Stimulated activated CD8-positive, alpha-beta memory T cell treated with anti-CD3 and anti-CD28 coated beads, Interleukin-2, amount 100 ng/mL, for 48 hours (primary cell): ENCODE results near the gene ELK4.

ENCODE experiments used
- DNase-seq, 2 donors: peaks; one replicate each; pipeline ENCODE4 v3.0.0-alpha.2; 2020; ENCODE audit warnings: low read depth in 2 of 2

Gene ELK4

DNA sequence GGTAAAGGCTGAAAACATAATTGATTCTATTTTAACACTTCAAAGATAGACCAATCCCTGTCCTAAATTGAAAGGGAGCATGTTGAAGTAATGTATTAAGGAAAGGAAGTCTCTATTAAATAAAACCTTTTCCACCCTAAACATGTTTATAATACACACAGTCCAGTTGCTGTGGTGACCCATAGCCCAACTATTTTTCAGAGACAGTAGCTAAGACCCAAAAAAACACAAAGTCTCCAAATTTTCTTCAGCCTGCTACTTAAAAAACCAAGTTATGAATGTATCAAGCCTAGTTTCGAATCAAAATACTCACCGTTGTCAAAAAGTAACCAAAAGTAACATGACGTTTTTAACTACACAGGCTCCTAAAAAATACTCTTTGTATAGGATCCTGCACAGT is 1.6 kb downstream of the ELK4 start:
- no peak for DNase-seq

GRCh38 chr1:205629751-205630150 is 2.1 kb downstream of the ELK4 start:
- DNase-seq: no peak

- DNase-seq: no peak
These were observed 3.9 kb downstream of the ELK4 start for GRCh38 chr1:205627956-205628355.

GRCh38 chr1:205626216-205626615 is 5.6 kb downstream of the ELK4 start:
- no peak for DNase-seq

- no peak for DNase-seq
These were observed 8.2 kb downstream of the ELK4 start for GRCh38 chr1:205623646-205624045.

- DNase-seq: no peak
These were observed 11.5 kb downstream of the ELK4 start for GRCh38 chr1:205620269-205620668.

GRCh38 chr1:205619376-205619775 is 12.4 kb downstream of the ELK4 start:
- no peak for DNase-seq

DNA sequence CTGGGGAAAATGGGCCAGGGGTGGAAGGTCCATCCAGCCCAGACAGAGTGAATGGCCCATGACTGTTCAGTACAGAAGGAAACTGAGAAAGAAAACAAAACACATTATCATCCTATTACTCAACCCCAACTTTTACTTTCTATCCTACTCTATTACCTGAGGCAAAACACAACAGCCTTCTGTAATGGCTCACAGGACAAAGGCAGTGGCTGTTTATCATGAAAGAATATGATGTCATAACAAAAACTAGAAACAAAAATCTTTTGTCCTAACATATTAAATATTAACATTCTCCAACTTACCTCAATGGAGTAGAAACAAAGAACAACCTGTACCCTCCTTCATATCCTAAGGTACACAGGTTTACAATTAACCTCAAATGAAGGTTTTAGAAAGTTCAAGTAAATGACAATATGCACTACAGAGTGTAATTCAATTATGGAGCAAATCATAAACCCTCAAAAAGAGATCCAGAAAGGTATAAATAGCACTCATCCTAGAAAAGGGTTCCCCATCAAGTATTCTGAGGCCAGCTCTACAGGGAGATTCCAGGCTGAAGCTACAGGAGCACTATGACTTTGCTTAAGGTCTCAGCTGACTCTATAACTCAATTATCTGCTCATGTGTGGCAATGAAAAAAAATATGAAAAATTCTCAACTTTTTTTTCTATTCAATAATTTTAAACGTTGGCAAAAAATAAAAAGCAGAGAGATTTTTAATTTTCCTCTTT is 15.1 kb downstream of the ELK4 start:
- no peak for DNase-seq

DNA sequence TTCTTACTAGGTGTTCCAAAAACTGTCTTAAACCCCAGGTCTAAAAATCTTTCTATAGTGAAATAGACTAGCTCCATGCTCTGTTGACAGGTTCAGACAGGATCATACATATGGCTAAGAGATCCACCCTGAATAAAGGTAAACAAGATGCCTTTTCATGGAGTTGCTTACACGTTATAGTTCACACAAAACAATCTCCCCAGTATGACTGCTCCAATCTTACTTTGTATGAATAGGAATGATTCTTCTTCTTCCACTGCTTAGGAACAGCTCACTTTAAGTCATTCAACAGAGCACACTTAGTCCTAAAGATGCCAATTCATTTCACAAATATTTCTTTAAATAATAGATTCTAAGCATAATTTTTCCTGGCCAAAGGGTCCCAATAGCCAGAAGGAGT is 16.0 kb downstream of the ELK4 start:
- DNase-seq: no peak

DNA sequence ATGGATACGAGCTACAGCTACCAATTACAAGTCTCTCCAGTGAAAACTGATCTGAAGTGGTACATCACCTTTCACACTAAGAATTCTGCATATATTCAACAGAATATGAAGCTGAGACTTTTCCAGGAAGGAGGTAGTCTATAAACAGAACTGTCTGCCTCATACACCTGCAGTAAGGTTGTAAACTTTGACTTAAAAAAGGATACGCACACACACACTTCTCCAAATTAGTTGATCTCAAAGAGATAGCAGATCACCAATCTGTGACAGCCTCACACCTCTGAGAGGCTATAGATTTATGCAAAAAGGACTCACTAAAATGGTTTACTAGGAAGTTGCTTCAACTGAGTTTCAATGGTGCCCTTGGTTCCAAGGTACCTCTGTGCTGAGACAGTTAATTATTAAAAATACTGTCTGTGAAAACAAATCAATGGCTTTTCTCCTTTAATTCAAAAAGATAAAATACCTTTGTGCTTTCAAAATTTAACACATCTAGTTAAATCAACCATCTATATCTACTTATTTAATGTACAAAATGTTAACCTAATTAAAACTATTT is 17.9 kb downstream of the ELK4 start:
- no peak for DNase-seq

DNA sequence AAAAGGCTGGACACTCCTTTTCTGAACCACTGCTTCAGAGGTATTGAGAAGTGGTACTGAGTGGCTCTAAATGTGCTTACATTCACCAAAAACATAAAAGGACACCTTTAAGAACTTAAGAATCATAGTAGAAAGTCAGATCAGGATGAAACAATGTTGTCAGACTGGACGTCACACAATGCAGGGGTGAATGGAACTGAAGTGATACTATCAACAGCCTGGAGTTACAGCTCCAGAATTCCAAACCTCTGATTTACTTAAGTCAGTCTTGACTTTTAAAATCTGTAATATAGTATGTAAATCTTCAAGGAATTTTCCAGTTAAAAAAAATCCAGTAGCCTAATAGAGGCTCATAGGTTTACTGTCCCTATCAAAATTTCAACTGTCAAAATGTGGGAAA is 19.3 kb downstream of the ELK4 start:
- no peak for DNase-seq

DNA sequence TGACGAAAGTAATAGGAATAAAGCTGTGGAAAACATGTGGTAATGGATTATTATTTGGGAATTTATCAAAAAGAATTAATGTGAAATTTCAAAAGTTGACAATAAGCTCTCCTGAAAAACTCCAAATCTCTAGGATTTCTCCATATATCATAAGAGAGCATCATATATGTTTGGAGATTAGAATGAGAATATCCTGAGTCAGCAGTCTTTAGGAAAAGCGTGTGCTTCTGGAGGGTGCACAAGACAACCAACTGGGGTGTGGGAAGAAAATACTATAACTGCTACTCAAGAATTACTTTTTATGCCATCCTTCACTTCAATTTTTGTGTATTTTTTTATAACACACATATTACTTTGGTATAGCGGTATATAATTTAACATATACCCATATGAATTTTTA is 19.7 kb downstream of the ELK4 start:
- no peak for DNase-seq

DNA sequence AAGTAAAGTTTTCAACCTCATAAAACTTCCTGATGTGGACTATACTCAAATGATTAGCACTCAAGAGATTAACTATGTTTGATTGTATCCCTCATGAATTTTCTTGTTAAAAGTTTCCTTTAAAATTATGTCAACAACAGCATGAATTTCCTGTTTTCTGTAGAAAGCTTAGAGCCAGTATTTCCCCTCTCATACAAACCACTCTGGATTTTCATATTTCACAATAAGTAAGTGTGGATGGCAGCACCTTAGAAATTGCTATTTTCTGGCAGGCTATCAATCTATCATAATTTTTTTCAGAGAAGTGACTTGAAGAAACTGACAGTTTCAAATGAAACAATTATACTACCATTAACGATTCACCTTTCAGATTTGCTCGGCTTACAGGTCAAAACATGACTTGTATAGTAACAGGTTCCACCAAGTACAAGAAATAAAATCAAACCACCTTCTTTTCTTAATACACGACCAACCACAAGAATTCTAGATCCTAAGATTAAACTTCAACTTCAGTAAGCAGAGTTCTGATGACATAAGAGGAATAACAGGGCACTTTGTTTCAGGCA is 20.8 kb downstream of the ELK4 start:
- DNase-seq: no peak

DNA sequence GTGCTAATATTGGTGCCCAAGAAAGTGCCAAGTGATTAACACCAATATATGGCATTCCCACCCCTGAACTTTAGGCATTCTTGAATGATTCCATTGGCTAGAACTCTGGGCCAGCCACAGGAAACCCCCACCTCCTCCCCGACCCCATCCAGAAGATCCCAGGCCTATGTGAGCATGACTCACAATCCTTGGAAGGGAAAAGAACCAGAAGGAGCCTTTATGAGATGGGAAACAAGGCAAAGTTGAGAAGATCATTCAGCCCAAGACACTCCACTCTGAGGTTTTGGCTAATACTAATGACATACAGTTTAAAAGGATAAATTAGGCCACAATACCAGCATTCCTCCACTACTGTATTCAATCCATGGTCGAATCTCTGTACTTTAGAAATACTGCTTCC is 21.8 kb downstream of the ELK4 start:
- DNase-seq: no peak

GRCh38 chr1:205604825-205605505 is 26.8 kb downstream of the ELK4 start:
- no peak for DNase-seq

- DNase-seq: no peak
These were observed 27.8 kb downstream of the ELK4 start for GRCh38 chr1:205604059-205604458.

DNA sequence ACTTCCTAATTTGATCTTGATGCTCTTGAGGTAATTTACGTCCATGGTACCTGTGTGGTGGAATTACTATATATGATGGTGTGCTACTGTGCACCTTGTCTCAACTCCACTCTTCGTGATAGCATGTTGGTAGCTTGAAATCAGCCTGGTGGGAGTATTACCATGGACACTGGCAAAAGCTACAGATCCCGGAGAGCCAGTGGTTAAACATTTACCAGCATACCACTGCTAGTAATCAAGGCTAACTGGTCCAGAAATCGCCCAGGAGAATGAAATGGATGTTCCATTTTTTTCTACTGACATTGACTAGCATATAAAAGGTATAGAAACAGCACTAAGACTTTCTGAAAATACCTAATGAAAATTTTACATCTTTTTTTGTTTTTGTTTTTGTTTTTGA is 30.6 kb downstream of the ELK4 start:
- DNase-seq: no peak

DNA sequence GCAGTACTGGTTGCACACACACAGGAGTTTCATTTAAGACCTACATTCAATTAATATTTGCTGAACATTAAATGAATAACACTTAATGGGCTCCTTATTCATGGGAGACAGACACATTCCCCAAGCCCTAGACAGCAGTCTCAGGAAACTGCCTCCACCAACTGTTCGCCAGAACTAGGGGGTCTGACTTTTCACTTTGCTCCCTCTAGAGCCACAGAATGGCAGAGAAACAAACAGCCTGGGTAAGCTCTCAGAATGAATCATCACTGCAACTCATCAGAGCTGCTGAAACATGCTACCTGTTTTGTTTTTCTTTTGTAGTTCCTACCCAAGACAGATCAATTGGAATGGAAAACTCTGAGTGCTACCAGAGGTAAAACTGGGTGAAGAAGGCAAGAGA is 31.7 kb downstream of the ELK4 start:
- no peak for DNase-seq

DNA sequence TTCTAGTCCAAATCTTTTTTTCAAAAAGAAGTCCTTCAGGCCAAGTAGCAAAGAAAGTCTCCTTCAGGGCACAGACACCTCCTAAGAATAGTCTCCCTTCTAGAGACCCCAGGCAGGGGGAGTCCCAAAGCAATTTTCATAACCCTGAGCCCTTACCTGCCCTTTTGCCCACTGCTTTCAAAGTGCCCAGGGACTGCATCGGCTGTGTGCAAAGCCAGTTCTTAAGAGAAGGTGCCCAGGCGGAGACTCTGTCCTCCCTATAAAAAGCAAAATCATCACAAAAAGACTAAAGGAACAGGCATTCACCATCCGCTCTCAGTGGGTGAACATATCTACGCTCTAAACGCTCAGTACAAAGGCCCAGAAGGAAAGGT is 32.2 kb downstream of the ELK4 start:
- no peak for DNase-seq

- no peak for DNase-seq
These were observed 32.8 kb downstream of the ELK4 start for GRCh38 chr1:205598841-205599668.

DNA sequence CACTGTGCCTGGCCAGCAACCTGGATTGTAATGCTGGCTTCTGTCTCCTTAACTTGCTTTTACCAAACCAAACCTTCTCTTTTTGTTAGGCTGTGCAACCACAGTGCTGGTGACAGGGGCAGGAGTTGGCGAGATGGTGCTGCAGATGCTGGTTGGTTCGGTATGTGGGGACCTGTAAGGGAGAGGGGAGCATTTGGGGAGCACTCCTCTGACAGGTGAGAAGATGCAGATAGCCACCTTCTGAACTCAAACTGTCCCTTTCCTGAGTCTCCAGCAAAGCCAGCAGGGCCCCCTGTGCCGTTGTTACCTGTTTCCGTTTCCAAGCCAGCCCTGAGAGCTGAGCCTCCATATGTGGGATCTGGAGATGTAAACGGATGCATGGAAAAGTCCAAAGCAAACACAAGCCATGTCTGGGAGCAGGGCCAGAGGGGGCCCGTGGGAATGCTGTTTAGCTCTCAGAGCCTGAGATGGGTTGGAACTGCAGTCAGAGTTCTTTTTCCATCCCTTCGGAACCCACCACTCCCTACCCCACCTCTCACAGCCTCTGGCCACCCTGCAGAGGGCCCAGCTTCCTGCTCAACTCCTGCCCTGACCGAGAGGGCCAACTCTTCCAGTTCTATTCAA is 34.0 kb downstream of the ELK4 start:
- DNase-seq: no peak

DNA sequence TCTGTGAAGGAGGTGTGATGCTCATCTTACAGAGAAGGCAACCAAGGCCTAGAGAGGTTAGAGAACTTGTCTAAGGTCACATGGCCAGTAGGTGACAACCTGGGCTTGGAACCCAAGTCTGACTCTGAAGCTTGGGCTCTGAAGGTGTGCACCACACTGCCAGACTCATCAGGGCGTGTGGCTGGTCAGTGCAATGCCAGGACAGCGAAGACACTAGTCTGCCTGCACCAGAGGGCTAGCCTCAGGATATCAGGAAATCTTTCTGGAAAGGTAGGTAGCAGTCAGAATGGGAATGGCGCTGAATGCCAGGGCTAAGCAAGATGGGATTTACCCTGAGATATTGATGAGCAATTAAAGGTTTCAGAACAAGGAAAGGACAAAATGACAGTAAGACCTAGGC is 34.9 kb downstream of the ELK4 start:
- DNase-seq: no peak
